ENCODE measurements around the gene UQCR10.

The UQCR10 gene

DNA sequence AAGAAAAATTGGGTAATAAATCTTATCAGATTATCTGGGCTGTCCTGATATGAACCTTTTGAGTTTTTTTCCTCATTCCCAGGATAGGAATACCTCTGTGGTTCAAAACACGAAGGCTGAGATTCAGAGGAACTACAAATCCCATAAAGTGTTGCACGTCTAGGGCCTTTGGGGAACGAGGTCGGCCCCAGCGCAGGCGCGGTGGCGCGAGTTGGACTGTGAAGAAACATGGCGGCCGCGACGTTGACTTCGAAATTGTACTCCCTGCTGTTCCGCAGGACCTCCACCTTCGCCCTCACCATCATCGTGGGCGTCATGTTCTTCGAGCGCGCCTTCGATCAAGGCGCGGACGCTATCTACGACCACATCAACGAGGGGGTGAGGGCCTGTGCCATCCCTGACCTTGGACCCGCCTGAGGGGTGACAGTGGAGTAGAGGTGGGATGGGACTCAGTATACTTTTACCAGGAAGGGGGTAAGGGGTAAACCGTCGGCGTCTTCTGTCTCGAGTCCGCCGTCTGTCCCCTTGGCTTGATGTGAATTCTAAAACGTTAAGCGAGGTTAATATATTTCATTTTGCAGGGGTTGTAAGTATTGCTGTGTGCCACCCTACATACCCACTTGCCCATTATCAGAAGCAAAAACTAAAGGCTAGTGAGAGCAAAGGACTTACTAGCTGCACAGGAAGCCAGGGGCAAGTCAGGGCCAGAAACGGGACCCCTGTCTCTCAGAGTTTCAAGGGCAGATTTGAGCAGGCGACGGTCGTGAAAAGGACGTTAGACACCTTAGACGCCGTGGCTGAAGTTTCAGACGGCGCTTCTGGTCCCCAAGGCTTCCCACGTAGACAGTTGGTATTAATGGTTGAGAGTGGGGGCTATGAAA lies at the start of gene UQCR10:
TSS of gene UQCR10 (plus strand) at position 199 of the 881 bp plus-strand sequence. CDS start at position 229, 30 bp downstream.
- in situ Hi-C loops (cut with MboI; ENCODE audit: low sequenced_read_pairs): no loop called here

DNA sequence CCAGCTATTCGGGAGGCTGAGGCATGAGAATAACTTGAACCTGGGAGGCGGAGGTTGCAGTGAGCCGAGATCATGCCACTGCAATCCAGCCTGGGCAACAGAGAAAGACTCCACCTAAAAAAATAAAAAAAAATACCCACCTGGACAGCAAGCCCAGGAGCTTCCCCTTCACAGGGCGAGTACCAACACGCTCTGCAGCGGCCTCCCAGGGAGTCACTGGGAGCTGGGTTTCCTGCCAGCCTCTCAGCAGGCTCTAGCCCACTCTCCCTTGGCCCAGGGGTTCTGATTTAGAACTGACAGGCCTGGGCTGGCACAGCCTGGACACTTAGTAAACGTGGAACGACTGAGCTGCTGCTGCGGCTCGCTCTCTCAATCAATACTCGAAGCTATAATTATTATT lies 49.4 kb upstream of the UQCR10 start:
- in situ Hi-C loops (cut with MboI; ENCODE audit: low sequenced_read_pairs): loop anchor here (25.0 kb wide), 1 partner anchor 95 kb away; no protein-coding TSS in a partner anchor

DNA sequence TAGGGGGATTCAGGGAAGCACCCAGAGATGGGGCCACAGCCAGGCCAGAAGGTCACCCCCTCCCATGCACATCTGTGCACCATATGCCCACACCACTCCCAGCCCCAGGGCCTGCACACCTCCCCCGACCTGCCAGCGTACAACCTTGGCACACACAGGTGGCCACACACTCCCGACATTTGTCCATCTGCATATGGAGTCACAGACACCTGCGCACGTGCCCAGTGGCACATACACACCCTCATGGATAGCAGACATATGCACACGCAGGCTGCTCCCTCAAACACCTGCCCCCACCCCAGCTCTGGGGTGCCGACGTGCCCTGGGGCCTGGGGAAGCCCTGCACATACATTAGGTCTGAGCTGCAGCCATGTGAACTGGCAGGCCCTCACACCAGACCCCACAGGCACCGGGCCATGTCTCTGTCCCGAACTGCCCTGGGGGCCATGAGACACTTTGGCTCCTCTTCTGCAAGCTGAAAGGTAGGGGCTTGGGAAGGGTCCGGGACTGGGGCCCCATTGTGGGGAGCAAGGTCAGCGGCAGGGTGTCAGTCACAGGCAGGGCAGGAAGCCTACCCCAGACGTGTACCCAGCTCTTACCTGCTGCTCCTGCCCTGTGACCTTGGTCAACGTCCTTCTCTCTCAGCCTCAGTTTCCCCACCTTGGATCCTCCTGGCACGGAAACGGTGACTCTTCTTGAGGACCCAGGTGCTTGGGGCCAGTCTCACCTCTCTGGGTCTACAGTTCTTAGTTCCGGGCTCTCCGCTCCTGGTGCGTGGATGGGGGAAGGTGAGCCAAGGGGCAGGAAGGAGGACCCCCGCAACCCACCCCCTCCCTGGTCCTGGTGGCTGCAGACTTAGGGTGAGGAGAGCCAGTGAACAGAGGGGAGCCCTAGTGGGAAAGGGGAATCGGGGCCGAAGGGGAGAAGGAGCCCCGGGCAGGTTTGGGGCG lies 47.9 kb upstream of the UQCR10 start:
- in situ Hi-C loops (cut with MboI; ENCODE audit: low sequenced_read_pairs): loop anchor here (25.0 kb wide), 1 partner anchor 93 kb away; no protein-coding TSS in a partner anchor

DNA sequence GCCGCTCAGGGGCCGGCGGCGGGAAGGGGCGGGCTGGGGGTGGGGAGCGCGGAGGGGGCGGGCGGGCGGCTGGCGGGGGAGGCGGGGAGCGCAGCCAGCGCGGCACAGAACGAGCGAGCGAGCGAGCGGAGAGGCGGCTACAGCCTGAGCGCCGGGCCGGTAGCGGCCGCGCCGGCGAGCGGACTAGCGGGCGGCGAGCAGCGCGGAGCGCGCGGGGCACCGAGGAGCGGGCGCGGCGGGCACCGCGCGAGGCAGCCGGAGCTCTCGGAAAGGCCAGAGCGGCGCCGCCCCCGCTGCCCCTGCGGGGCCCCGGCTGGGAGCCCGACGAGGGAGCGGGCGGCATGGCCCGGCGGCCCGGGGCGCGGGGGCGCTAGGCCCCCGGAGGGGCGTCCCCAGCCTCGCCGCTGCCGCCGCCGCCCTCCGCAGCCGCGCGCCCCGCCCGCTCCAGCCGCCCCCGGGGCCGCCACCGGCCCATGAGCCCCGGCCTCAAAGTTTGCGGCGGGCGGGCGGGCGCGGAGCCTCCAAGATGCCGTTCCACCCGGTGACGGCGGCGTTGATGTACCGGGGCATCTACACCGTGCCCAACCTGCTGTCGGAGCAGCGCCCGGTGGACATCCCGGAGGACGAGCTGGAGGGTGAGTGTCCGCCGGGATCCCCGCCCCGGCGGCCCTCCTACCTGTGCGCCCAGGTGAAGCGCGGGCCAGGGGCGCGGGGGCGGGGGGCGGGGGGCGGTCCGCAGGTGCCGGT lies 47.1 kb upstream of the UQCR10 start, which contains the start of gene CABP7:
TSS of gene CABP7 (plus strand) at position 105 of the 747 bp plus-strand sequence. CDS start at position 527, 422 bp downstream.
- in situ Hi-C loops (cut with MboI; ENCODE audit: low sequenced_read_pairs): loop anchor here (25.0 kb wide), 1 partner anchor 92 kb away; no protein-coding TSS in a partner anchor

DNA sequence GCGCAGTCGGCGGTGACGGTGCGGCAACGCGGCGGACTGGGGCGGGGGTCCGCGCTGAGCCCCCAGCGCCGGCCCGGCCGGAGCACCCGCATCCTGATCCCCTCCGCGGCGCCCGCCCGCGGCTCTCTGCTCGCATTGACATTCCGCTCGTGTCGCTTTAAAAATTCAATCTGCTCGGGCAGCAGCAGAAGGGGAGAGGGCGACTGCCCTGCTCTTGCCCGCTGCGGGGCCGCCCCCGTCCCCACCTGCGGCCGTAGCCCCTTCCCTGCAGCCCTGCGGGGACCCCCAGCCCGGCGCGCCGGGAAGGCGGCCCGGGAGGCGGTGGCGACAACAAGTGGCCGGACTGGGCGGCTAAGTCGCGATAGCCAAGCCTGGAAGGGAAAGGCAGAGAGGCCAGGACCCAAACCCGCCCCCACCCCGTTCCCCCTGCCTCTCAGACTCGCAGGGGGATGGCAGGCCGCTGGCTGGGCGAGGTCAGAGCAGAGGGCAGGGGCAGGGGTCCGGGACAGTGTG lies 46.3 kb upstream of the UQCR10 start:
- in situ Hi-C loops (cut with MboI; ENCODE audit: low sequenced_read_pairs): loop anchor here (25.0 kb wide), 1 partner anchor 91 kb away; no protein-coding TSS in a partner anchor

DNA sequence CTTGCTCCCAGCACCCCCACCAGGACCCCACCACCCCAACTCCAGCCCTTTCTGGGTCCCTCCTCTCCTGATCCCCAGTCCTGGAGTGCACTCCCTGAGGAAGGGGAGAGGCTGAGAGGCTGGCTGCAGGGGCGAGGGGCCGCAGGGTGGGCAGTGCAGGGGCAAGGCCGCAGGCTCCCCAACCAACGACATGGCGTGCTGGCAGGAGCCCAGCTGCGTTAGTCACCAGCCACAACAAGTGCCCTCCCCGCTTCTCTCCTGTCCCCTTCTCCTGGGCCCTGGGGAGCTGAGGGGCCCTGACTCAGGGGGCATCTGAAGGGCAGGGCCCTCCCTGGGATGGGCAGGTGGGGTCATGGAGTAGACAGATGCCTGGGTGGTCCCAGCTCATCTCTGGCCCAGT lies 45.0 kb upstream of the UQCR10 start:
- in situ Hi-C loops (cut with MboI; ENCODE audit: low sequenced_read_pairs): loop anchor here (25.0 kb wide), 1 partner anchor 90 kb away; no protein-coding TSS in a partner anchor

DNA sequence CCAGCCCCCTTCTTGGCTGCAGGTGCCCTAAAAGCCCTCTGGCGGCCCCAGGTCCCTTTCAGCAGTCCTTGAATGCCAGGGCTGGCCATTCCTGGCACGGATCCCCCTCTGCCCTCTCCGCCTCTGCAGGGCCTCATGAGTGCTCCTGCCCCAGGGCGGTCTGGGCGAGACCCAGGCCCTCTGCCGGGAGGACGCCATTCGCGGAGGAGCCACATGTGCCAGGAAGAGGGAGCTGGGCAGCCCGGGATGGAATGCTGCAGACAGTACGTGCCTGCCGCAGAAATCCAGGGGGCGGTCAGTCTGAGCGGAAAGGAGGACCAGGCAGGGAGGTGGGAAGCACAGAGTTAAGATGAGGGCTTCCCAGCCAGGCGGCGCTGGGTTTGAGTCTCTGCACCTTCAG lies 44.6 kb upstream of the UQCR10 start:
- in situ Hi-C loops (cut with MboI; ENCODE audit: low sequenced_read_pairs): loop anchor here (25.0 kb wide), 1 partner anchor 90 kb away; no protein-coding TSS in a partner anchor

DNA sequence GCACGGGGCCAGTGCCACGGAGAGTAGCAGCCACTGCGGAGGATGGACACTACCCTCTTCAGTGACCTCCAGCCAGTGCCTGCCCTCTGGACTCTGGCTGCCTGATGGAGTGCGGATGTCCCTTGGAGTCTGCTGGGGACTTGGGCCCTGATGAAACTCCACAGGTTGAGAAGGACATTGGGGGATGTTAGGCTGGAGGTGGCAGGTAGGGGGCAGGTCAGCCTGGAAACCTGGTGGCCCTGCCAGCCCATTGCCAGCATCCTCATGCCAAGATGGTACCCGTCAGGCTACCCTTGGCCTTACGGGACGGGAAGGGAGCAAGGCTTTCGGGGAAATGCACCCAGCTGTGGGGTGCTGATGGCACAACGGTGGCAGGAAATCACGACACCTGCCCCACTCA lies 43.4 kb upstream of the UQCR10 start:
- in situ Hi-C loops (cut with MboI; ENCODE audit: low sequenced_read_pairs): loop anchor here (25.0 kb wide), 1 partner anchor 89 kb away; no protein-coding TSS in a partner anchor

DNA sequence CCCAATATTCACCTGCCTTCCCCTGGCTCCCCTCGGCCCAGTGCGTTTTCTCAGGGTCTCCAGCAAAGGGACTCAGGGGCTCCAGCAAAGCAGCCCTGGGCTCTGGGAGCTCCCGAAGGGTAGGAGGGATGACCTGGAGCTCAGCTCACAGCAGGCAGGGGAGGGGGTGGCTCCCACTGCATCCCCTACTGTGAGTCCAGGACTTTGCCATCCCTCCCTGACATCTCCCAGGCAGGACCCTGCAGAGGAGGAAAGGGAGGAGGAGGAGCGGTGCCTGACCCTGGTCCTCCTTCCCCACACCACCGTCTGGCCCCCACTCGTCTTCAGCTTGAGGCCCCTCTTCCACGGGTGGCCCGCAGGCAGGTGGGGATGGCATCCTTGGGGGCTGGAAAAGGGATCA lies 42.3 kb upstream of the UQCR10 start:
- in situ Hi-C loops (cut with MboI; ENCODE audit: low sequenced_read_pairs): loop anchor here (25.0 kb wide), 1 partner anchor 87 kb away; no protein-coding TSS in a partner anchor

DNA sequence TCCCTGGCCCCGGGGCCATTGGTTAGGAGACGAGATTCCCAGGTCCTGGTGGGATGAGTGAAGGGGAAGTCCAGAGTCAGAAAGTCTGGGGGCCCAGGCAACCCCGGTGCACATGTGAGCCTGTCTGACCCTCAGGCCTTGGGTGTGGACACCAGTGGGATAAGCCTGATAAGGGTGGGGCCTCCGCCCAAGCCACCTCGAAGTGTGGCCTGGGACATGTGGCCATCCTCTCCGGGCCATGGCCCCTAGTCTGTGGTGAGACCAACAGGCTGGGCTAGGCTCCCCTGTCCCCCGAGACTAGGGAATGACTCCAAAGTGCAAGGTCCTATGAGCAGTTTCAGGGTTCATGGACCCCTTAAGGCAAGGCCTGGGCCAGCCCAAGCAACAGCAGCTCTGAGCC lies 41.1 kb upstream of the UQCR10 start:
- in situ Hi-C loops (cut with MboI; ENCODE audit: low sequenced_read_pairs): no loop called here

DNA sequence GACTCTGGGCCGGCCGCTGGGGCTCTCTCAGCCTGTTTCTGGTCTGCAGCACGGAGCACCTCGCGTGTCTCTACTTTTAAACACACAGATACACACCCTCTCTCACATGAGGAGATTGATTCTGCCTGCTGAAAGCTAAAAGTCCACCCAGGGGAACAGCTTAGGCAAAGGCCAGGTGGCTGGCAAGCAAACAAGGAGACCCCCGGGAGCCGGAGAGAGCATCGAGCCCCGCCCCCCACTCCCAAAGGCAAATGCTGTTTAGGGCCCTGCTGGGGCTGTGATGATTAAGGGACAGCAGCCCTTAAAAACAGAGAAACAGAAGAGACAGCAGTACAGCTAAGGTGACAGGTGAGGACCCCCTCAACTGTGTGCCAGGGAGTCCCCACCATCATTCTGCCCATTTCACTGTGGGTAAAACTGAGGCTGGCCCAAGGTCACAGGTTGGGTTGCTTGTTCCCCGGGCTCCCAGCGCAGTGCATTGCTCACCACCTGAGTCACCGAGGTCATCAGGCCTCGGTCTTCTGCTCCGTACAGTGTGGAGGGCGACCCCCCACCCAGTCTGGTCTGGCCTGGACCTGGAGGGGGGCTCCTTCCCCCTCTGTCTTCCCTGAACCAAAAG lies 40.5 kb upstream of the UQCR10 start:
- in situ Hi-C loops (cut with MboI; ENCODE audit: low sequenced_read_pairs): no loop called here

DNA sequence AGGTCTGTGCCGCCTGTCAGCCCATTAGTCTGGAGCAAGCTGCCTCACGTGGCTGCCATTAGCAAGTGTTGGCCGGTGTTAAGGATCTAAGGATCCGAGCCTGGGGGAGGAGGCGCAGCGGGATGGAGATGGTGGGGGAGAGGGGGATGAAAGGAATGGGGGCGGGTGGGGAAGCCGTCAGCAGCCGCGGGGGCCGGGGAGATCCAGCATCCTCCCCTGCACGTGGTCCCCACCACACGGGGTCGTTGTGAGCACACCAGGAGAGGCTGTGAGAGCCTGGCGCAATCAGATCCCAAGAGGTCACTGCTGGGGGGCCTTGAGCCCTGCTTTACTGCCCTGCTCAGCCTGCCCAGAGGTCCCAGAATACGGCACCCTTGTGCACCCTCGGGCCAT lies 40.0 kb upstream of the UQCR10 start:
- in situ Hi-C loops (cut with MboI; ENCODE audit: low sequenced_read_pairs): no loop called here

DNA sequence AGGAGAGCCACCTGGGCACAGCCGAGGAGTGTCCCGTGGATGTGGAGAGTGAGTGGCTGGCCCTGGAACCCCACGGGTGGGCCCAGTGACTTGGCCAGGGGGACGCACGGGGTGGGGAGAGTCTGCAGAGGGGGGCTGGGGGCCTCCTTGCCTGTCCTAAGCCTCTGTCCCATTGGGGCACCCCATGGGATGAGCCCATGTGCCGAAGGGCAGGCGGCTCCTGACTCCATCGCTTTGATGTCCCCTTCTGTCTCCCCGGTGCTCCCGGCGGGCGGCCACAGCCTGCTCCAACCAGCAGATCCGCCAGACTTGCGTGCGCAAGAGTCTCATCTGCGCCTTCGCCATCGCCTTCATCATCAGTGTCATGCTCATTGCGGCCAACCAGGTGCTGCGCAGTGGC lies 38.0 kb upstream of the UQCR10 start:
- in situ Hi-C loops (cut with MboI; ENCODE audit: low sequenced_read_pairs): no loop called here

DNA sequence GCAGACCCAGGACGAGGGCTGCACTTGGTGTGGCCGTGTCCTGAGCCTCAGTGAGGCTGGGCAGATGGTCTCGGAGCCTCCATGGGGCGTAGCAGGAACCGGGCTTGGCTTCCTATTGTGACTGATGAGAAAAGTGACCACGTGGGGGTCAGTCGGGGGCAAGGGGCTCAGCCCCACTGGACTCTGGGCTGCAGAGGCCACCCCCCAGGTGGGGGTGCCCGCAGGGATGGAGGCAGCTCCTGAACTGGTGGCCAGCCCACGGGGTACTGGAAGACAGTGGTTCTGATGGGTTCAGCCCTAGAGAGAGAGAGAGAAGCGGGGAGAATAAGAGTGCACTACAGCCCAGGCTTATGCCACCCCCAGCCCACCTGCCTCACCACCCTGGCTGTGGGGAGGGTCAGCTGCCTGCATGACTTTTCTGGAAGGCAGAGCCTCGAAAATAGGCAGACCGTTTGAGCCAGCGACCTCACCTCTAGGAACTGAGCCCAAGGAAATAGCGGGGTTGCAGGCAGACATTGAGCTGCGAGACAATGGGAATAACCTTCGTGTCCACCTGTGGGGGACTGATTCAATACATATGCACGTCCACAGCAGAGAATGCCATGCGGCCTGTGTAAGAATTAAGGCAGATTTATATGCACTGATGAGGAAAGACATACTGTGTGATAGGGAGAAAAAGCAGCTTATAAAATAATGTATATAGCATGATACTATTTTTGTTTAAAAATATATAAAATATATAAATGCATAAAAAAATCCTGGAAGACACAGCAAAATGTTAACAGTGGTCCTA lies 35.9 kb upstream of the UQCR10 start:
- in situ Hi-C loops (cut with MboI; ENCODE audit: low sequenced_read_pairs): no loop called here

DNA sequence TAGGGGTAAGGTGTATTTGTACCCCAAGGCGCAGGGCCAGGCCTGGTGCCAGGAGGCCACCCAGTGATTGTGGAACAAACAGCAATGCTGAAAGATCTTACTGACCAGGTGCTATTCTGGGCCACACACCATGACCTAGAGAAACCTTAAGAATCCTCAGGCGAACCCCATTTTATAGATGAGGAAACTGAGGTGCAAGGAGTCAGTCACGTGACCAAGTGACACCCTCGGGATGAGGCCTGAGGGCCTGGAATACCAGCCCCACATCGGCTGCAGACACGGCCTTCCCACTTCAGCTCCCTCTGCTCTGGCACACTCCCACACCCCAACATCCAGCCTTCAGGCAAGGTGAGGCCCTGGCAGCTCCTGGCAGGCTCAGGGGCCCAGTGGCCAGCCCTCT lies 34.3 kb upstream of the UQCR10 start:
- in situ Hi-C loops (cut with MboI; ENCODE audit: low sequenced_read_pairs): no loop called here

DNA sequence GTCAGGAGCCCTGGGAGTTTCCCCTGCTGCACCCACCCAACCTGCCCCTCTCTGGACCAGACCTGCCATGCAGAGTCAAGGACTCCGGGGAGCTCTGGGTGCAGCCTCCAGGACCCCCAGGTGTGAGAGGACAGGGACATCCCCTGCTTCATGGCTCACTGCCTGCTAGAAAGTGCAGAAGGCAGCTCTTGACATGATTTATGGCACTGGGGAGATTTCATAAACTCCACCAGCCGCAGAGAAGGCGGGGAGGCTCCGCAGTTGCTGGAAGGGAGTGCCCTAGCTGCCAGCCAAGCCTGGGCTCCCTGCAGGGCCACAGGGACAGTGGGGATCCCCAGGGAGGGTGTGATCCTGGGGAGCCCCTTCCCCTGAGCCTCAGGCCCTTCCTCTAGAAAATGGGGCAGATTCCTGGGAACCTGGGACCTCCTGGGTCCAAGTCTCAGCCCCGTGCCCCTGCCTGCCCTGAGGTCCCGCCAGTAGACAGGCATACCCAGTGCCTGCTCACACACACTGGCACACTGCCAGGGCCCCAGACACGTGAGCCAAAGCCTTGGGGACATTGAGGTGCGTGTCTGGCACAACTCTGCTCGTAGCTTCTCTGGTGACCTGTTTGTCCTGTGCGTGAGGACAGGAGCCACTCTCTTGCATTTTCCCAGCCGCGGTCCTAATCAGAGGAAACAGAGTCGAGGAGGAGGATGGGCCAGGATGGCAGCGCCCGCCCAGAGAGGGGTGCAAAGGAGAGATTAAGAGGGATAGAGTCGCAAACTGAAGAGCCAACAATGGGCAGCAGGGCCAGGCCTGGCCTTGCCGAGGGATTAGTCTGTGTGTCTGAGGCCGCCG lies 33.6 kb upstream of the UQCR10 start:
- in situ Hi-C loops (cut with MboI; ENCODE audit: low sequenced_read_pairs): no loop called here

DNA sequence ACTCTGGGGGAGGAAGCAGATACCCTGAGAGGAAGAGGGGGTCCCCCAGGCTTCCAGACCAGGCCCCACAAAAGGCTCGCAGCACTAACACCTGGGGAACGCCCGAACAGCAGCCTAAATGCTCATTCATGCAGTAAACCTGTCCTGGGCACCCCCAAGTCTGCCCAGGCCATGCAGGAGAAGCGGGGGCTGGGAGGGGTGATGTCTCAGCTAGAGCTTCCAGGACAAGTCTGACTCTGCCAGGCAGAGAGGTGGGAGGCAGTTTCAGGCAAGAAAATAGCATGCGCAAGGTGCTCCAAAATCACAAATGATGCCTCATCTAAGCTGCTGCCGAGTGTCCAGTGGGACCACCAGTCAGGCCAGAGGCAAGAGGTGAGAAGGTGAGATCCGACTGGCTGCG lies 32.8 kb upstream of the UQCR10 start:
- in situ Hi-C loops (cut with MboI; ENCODE audit: low sequenced_read_pairs): no loop called here

DNA sequence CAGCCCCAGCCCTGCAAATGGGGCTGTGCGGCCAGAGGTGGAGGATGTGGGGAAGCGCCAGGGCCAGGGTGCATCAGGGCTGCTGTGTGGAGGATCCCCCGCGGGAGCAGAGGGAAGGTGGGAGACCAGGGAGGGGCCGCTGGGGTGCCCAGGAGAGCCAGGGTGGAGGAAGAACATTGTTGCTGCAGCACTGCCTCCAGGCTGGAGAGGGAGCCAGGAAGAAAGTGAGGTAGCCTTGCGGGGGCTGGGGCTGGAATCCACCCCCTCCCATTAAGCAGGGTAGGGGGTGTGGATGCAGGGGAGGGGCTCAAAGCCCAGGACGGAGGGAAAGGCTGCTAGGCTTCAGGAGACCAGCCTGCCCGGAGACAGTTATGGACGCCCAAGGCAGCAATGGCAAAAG lies 32.3 kb upstream of the UQCR10 start:
- in situ Hi-C loops (cut with MboI; ENCODE audit: low sequenced_read_pairs): no loop called here

All from HL-60/S4 treated with retinoic acid at 250 ng/mL for 4 days and 3 days (cell line).